Fibroblast of villous mesenchyme (primary cell): Measurements from ENCODE around the gene RUNX1. TPM values are rescaled to one million over a fixed set of nuclear protein-coding genes. Genes with fewer than 3 reads are reported as not detected.
A peak's percentile ranks its signal among the peaks of the same experiment; 100 is the strongest.

Source experiments
- DNase-seq: peaks from one replicate; pipeline ENCODE4 v3.0.0-alpha.2; 2010; ENCODE audit warnings: low read depth
- H3K4me3 ChIP-seq: 2 replicates; pipeline ENCODE4 v1.5.1; 2011; ENCODE audit warnings: low read depth, mild to moderate bottlenecking, low read length
- total RNA-seq: library from RNA; depleted of rRNA; stranded (reverse); fragments of >200 nt; gene quantifications from 2 replicates; pipeline ENCODE4 v1.2.3, GENCODE V29; 2012
- TF ChIP-seq, protein P1 (sequence below): IDR thresholded peaks from 2 replicates; pipeline ENCODE4 v1.5.1; 2012; ENCODE audit warnings: low read depth, mild to moderate bottlenecking, low read length; ENCODE audit not compliant: insufficient read depth

Gene RUNX1
- total RNA-seq, 1 donor = 21.6 TPM

DNA sequence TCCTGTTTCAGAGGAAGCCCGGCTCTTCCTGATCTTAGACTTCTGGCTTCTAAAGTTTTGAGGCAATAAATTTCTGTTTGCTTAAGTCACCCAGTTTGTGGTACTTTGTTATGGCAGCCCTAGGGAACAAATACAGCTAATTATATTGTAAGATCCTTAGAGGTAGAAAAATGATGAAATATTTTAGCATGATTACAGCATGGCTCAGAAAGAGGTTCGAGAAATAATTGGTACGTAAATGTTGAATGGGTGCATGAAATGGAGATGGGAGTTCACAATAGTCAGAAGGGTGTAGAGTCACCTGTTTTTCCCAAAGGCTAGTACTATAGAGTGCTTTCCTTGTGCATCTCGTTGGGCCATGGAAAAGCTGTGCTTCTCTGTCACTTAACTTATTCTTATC lies 123.5 kb downstream of the RUNX1 start:
- TF ChIP-seq, protein P1, sequence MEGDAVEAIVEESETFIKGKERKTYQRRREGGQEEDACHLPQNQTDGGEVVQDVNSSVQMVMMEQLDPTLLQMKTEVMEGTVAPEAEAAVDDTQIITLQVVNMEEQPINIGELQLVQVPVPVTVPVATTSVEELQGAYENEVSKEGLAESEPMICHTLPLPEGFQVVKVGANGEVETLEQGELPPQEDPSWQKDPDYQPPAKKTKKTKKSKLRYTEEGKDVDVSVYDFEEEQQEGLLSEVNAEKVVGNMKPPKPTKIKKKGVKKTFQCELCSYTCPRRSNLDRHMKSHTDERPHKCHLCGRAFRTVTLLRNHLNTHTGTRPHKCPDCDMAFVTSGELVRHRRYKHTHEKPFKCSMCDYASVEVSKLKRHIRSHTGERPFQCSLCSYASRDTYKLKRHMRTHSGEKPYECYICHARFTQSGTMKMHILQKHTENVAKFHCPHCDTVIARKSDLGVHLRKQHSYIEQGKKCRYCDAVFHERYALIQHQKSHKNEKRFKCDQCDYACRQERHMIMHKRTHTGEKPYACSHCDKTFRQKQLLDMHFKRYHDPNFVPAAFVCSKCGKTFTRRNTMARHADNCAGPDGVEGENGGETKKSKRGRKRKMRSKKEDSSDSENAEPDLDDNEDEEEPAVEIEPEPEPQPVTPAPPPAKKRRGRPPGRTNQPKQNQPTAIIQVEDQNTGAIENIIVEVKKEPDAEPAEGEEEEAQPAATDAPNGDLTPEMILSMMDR = no peak
- no peak overlapping the region for H3K4me3 ChIP-seq
- no peak for DNase-seq

DNA sequence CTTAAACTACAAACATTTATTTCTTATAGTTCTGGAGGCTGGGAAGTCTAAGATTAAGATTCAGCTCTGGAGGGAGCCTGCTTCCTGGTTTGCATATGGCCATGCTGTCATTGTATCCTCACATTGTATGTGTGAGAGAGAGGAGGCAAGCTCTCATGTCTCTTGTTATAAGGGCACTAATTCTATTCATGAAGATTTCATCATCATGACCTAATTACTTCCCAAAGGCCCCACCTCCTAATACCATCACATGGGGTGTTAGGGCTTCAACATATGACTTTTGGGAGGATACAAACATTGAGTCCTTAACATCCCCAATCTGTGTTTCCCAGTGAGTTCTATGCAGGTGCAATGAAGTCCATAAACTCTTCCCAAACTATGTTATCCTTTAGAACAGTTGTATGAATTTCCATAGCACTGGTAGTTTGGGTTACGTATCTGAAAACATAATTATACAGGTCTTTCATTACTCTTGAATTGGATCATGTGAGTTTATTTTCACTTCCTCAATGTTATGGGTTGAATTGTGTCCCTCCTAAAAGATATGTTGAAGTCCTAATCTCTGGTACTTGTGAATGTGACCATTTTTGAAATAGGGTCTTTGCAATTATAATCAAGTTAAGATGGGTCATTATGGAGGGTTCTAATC lies 124.2 kb downstream of the RUNX1 start:
- no peak for DNase-seq
- H3K4me3 ChIP-seq = no peak overlapping the region
- TF ChIP-seq, protein P1 = no peak

DNA sequence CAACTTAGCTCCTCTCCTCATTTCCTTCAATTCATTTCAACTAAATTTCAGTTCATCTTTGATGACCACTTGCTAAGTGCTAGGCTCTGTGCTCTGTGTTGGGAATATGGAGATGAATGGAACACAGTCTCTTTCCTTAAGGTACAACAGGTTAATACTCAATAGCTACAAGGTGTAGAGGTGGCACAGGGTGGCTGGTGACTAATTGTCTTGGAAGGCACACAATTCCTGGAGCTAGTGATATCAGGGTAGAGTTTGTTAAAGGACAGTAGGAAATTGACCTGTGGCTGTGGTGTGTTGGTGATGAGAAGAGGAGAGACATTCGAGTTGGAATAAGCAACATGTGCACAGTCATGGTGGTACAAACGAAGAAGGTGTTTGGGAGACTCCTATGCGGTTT lies 124.9 kb downstream of the RUNX1 start:
- DNase-seq = no peak
- H3K4me3 ChIP-seq = no peak overlapping the region
- TF ChIP-seq, protein P1 = no peak

DNA sequence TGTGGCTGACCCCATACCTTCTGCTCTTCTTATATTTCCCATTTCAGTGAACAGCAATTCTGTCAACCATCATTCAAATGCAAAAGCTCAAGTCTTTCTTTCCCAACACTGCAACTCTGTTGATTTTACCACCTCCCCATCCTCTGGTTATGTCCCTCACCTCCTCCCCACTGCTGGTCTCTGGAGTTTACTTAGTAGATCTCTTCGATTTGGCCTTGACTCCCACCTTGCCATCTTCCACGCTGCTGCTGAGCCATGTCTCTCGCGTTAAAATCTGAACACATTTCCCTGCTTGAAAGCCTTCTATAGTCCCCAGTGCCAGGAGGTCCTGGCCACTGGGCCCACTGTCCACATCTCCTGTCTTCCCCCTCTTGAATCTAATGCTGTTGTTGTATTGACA lies 125.5 kb downstream of the RUNX1 start:
- no peak for DNase-seq
- TF ChIP-seq, protein P1 = no peak
- no peak overlapping the region for H3K4me3 ChIP-seq

DNA sequence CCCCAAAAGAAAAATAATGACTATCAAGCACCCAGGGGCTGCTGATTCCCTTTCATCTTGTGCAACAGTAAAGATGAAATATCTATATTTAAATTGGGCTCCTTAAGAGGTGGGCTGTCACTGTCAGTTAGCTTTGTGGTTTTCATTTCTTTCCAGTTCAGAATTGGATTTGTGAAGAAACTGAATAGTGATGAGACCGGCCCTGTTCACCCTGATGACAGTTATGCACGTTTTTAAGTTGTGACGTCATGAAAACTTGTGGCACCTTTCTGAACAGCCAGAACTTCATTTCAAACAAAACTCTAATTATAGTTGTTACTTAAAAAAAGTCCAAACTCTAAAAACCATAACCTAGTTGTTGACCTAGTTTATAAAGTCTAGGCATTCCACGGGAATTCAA lies 125.9 kb downstream of the RUNX1 start:
- no peak overlapping the region for H3K4me3 ChIP-seq
- TF ChIP-seq, protein P1 = no peak
- DNase-seq = no peak

DNA sequence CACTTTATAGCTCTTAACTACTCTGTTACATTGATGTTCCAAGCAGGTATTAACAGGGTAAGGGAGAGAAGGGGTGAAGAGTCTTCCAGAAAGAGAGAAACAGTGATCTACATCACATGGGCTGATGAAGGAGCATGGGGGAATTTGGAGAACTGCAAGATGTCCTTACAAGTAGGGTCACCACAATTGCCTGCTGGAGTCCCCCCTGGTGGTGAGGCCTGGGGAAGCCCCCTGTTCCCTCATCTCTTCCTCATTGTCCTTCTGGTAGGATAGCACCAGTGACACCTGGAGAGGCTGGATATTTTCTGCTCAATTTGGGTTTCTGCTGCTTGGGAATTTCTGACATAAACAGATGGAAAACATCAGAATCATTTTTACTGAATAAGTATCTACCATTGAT lies 126.6 kb downstream of the RUNX1 start:
- TF ChIP-seq, protein P1 = peak; percentile 5
- no peak overlapping the region for H3K4me3 ChIP-seq
- DNase-seq = no peak

DNA sequence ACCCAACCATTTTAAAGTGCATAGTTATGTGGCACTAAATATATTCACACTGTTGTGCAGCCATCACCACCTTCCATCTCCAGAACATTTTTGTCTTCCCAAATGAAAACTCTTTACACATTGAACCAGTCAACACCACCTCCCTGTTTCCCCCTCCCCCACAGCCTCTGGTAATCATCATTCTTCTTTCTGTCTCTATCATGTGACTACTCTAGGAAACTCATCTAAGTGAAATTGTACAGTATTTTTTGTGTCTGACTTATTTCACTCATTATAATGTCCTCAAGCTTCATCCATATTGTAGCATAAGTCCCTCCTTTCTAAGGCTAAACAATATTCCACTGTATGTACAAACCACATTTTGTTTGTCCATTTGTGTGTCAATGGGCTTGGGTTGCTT lies 128.0 kb downstream of the RUNX1 start:
- H3K4me3 ChIP-seq = no peak overlapping the region
- DNase-seq = no peak
- TF ChIP-seq, protein P1 = no peak
